ENCODE results near the gene TMEM174.

Gene TMEM174

GRCh38 chr5:73178265-73178664 is 5.3 kb downstream of the TMEM174 start:
- TF ChIP-seq TEAD4 (IDR thresholded peaks at IDR 0.05) (no peak), EP300 (IDR thresholded peaks at IDR 0.05; ENCODE audit: borderline replicate concordance) (no peak)

- no peak for TF ChIP-seq MAX (IDR thresholded peaks at IDR 0.05)
- no peak for TF ChIP-seq ZBTB7A (IDR thresholded peaks at IDR 0.05; ENCODE audit: low read depth)
- no peak for TF ChIP-seq CREB1 (IDR thresholded peaks at IDR 0.05; ENCODE audit: low read depth)
- TF ChIP-seq TAF1 (IDR thresholded peaks at IDR 0.05; ENCODE audit: low read depth), result no peak
- no peak for TF ChIP-seq RAD21 (IDR thresholded peaks at IDR 0.05; ENCODE audit: low read depth)
- no peak for TF ChIP-seq EP300 (IDR thresholded peaks at IDR 0.05; ENCODE audit: borderline replicate concordance)
- no peak for TF ChIP-seq EGR1 (IDR thresholded peaks at IDR 0.05)
- no peak for TF ChIP-seq TEAD4 (IDR thresholded peaks at IDR 0.05)
- no peak for TF ChIP-seq TCF12 (IDR thresholded peaks at IDR 0.05; ENCODE audit: low read depth)
- TF ChIP-seq NFIC (IDR thresholded peaks at IDR 0.05), result no peak
- no peak for TF ChIP-seq FOXM1 (IDR thresholded peaks at IDR 0.05; ENCODE audit: borderline replicate concordance, low read depth)
- no peak for TF ChIP-seq CEBPB (IDR thresholded peaks at IDR 0.05)
- TF ChIP-seq USF1 (IDR thresholded peaks at IDR 0.05), result no peak
Observed at GRCh38 chr5:73179730-73180129, 6.7 kb downstream of the TMEM174 start.

GRCh38 chr5:73180566-73180965 is 7.6 kb downstream of the TMEM174 start:
- TF ChIP-seq EGR1 (IDR thresholded peaks at IDR 0.05) (no peak), EP300 (IDR thresholded peaks at IDR 0.05; ENCODE audit: borderline replicate concordance) (no peak), MAX (IDR thresholded peaks at IDR 0.05) (no peak), TAF1 (IDR thresholded peaks at IDR 0.05; ENCODE audit: low read depth) (no peak), TCF12 (IDR thresholded peaks at IDR 0.05; ENCODE audit: low read depth) (no peak), NFIC (IDR thresholded peaks at IDR 0.05) (no peak), YY1 (IDR thresholded peaks at IDR 0.05; ENCODE audit: low read depth) (no peak), REST (IDR thresholded peaks at IDR 0.05; ENCODE audit: low read depth) (no peak), ZBTB7A (IDR thresholded peaks at IDR 0.05; ENCODE audit: low read depth) (no peak)

- TF ChIP-seq YY1 (IDR thresholded peaks at IDR 0.05; ENCODE audit: low read depth) (no peak), ZBTB7A (IDR thresholded peaks at IDR 0.05; ENCODE audit: low read depth) (no peak), CREB1 (IDR thresholded peaks at IDR 0.05; ENCODE audit: low read depth) (no peak), MAX (IDR thresholded peaks at IDR 0.05) (no peak), NFIC (IDR thresholded peaks at IDR 0.05) (no peak), TCF12 (IDR thresholded peaks at IDR 0.05; ENCODE audit: low read depth) (no peak), REST (IDR thresholded peaks at IDR 0.05; ENCODE audit: low read depth) (no peak), EGR1 (IDR thresholded peaks at IDR 0.05) (no peak), FOXM1 (IDR thresholded peaks at IDR 0.05; ENCODE audit: borderline replicate concordance, low read depth) (no peak), USF1 (IDR thresholded peaks at IDR 0.05) (no peak), RAD21 (IDR thresholded peaks at IDR 0.05; ENCODE audit: low read depth) (no peak), TEAD4 (IDR thresholded peaks at IDR 0.05) (no peak), CEBPB (IDR thresholded peaks at IDR 0.05) (no peak), TAF1 (IDR thresholded peaks at IDR 0.05; ENCODE audit: low read depth) (no peak), EP300 (IDR thresholded peaks at IDR 0.05; ENCODE audit: borderline replicate concordance) (no peak)
Observed at GRCh38 chr5:73182307-73182706, 9.3 kb downstream of the TMEM174 start.

GRCh38 chr5:73183000-73183399 is 10.0 kb downstream of the TMEM174 start:
- no peak for TF ChIP-seq NFIC (IDR thresholded peaks at IDR 0.05)
- TF ChIP-seq TAF1 (IDR thresholded peaks at IDR 0.05; ENCODE audit: low read depth), result no peak
- TF ChIP-seq ZBTB7A (IDR thresholded peaks at IDR 0.05; ENCODE audit: low read depth), result no peak
- no peak for TF ChIP-seq FOXM1 (IDR thresholded peaks at IDR 0.05; ENCODE audit: borderline replicate concordance, low read depth)
- no peak for TF ChIP-seq RAD21 (IDR thresholded peaks at IDR 0.05; ENCODE audit: low read depth)

- TF ChIP-seq USF1 (IDR thresholded peaks at IDR 0.05), result no peak
- no peak for TF ChIP-seq RAD21 (IDR thresholded peaks at IDR 0.05; ENCODE audit: low read depth)
- TF ChIP-seq YY1 (IDR thresholded peaks at IDR 0.05; ENCODE audit: low read depth), result no peak
- TF ChIP-seq NFIC (IDR thresholded peaks at IDR 0.05), result no peak
- TF ChIP-seq REST (IDR thresholded peaks at IDR 0.05; ENCODE audit: low read depth), result no peak
- no peak for TF ChIP-seq FOXM1 (IDR thresholded peaks at IDR 0.05; ENCODE audit: borderline replicate concordance, low read depth)
- no peak for TF ChIP-seq EGR1 (IDR thresholded peaks at IDR 0.05)
- TF ChIP-seq CREB1 (IDR thresholded peaks at IDR 0.05; ENCODE audit: low read depth), result no peak
- no peak for TF ChIP-seq EP300 (IDR thresholded peaks at IDR 0.05; ENCODE audit: borderline replicate concordance)
- no peak for TF ChIP-seq ZBTB7A (IDR thresholded peaks at IDR 0.05; ENCODE audit: low read depth)
- no peak; the same call in 1 of the 2 replicates for TF ChIP-seq MAX (IDR thresholded peaks at IDR 0.05)
- TF ChIP-seq CEBPB (IDR thresholded peaks at IDR 0.05), result no peak
- no peak for TF ChIP-seq TAF1 (IDR thresholded peaks at IDR 0.05; ENCODE audit: low read depth)
- no peak for TF ChIP-seq TCF12 (IDR thresholded peaks at IDR 0.05; ENCODE audit: low read depth)
- no peak for TF ChIP-seq TEAD4 (IDR thresholded peaks at IDR 0.05)
Observed at GRCh38 chr5:73183481-73183891, 10.5 kb downstream of the TMEM174 start.

Data from Ishikawa (cell line).